HepG2 (cell line): ENCODE measurements around the gene THRSP. TPM values are rescaled to one million over a fixed set of nuclear protein-coding genes. Genes with fewer than 3 reads are reported as not detected.

Source experiments
- ARNTL ChIP-seq: sonication (generic); formaldehyde crosslinking; IDR thresholded peaks from 2 replicates; pipeline ENCODE4 v1.4.0; 2020; ENCODE audit warnings: mild to moderate bottlenecking, missing genetic modification reagents
- BORCS8-MEF2B ChIP-seq: sonication (generic); formaldehyde crosslinking; IDR thresholded peaks from 2 replicates; pipeline ENCODE4 v1.8.0; 2022; ENCODE audit warnings: mild to moderate bottlenecking, missing genetic modification reagents
- JUN ChIP-seq: sonication (generic); formaldehyde crosslinking; IDR thresholded peaks from 2 replicates; pipeline ENCODE4 v1.4.0; 2020; ENCODE audit warnings: mild to moderate bottlenecking, missing genetic modification reagents
- LCORL ChIP-seq, 2 experiments: fragments of 450-650 bp in 1 of 2; sonication (generic) in 1 of 2; formaldehyde crosslinking in 1 of 2; IDR thresholded peaks; 2 replicates each; pipeline versions ENCODE4 v1.5.0 to v1.6.1; 2017 to 2020; ENCODE audit warnings: antibody characterized with exemption in 1 of 2, missing genetic modification reagents in 1 of 2
- RNF2 ChIP-seq: fragments of 450-650 bp; conservative IDR thresholded peaks from 2 replicates; pipeline ENCODE4 v1.6.1; 2016; ENCODE audit warnings: low read depth
- ZNF572 ChIP-seq: sonication (generic); formaldehyde crosslinking; IDR thresholded peaks from 2 replicates; pipeline ENCODE4 v1.5.1; 2020; ENCODE audit warnings: mild to moderate bottlenecking, missing genetic modification reagents
- polyA plus RNA-seq, 8 experiments: library from polyadenylated mRNA; depleted of rRNA in 3 of 8; stranded (reverse) in 7 of 8; unstranded in 1 of 8; fragments of >200 nt; fragmentation: Illumina TruSeq in 4 of 8; extraction: Trizol in 4 of 8; gene quantifications; 2 replicates each; pipeline versions ENCODE4 v1.2.1 to v1.2.3, GENCODE V29; 2011 to 2016; ENCODE audit warnings: low read depth in 4 of 8, missing spikeins in 1 of 8, mixed read lengths in 1 of 8; ENCODE audit not compliant: insufficient read depth in 1 of 8
- total RNA-seq, 5 experiments: library from RNA; depleted of rRNA; stranded (reverse); fragments of >200 nt; fragmentation: Illumina TruSeq; extraction: Trizol; gene quantifications; 2 replicates each; pipeline ENCODE4 v1.2.3, GENCODE V29; 2016; ENCODE audit warnings: low read depth in 1 of 5
- TF ChIP-seq, protein P1 (sequence below): sonication (generic); formaldehyde crosslinking; IDR thresholded peaks from 2 replicates; pipeline ENCODE4 v1.4.0; 2020; ENCODE audit warnings: missing genetic modification reagents, borderline replicate concordance

The THRSP gene
- total and polyA plus RNA-seq, 2 of the 13 experiments (the other 11 are each of a cell fraction or from before 2014, with no cell fraction given) = 0.13 to 0.58 TPM

DNA sequence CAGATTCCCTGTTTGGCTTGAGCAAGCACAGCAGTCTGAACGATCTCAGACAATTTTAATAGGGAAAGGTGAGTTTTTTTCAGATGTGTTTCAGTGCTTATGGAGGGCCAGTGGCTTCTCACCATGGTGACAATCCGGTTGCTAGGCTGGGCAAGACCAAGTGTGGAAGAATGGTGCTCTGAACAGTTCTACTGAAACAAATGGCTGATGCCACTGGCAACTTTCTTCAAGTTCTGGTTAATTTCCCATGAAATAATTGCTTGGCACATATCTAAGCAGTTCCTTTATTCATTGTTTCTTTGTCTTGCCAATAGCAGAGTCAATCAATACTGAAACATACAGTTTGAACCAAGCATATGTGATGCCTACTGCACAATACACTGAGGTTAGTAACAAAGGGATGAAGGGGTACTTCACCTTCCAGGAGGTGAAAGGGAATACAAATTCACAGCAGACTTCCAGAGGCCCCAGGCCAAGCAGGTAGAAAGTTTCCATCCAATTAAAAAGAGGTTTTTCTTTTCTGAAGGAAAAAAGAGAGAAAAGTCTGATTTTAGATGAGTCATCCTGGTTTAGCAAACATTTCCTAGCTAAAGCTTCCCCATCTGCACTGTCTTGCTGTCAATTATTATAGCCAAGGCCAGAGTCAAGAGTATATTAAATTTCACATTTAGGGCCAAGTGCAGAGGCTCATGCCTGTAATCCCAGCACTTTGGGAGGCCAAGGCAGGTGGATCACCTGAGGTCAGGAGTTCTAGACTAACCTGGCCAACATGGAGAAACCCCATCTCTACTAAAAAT lies 37.2 kb downstream of the THRSP start (continued):
- TF ChIP-seq, protein P1, sequence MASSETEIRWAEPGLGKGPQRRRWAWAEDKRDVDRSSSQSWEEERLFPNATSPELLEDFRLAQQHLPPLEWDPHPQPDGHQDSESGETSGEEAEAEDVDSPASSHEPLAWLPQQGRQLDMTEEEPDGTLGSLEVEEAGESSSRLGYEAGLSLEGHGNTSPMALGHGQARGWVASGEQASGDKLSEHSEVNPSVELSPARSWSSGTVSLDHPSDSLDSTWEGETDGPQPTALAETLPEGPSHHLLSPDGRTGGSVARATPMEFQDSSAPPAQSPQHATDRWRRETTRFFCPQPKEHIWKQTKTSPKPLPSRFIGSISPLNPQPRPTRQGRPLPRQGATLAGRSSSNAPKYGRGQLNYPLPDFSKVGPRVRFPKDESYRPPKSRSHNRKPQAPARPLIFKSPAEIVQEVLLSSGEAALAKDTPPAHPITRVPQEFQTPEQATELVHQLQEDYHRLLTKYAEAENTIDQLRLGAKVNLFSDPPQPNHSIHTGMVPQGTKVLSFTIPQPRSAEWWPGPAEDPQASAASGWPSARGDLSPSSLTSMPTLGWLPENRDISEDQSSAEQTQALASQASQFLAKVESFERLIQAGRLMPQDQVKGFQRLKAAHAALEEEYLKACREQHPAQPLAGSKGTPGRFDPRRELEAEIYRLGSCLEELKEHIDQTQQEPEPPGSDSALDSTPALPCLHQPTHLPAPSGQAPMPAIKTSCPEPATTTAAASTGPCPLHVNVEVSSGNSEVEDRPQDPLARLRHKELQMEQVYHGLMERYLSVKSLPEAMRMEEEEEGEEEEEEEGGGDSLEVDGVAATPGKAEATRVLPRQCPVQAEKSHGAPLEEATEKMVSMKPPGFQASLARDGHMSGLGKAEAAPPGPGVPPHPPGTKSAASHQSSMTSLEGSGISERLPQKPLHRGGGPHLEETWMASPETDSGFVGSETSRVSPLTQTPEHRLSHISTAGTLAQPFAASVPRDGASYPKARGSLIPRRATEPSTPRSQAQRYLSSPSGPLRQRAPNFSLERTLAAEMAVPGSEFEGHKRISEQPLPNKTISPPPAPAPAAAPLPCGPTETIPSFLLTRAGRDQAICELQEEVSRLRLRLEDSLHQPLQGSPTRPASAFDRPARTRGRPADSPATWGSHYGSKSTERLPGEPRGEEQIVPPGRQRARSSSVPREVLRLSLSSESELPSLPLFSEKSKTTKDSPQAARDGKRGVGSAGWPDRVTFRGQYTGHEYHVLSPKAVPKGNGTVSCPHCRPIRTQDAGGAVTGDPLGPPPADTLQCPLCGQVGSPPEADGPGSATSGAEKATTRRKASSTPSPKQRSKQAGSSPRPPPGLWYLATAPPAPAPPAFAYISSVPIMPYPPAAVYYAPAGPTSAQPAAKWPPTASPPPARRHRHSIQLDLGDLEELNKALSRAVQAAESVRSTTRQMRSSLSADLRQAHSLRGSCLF (CRISPR knock-in tag) = no peak
- TF ChIP-seq ZNF572 (no peak), LCORL (IDR thresholded peaks at IDR 0.05) (no peak), LCORL (CRISPR knock-in tag; IDR thresholded peaks at IDR 0.05) (no peak), RNF2 (no peak), JUN (CRISPR knock-in tag) (no peak), BORCS8-MEF2B (no peak), ARNTL (CRISPR knock-in tag) (no peak)
